K562 (cell line): ENCODE data around the gene ZFAND3. TPM values are rescaled to one million over a fixed set of nuclear protein-coding genes. Genes with fewer than 3 reads are reported as not detected.

ENCODE experiments used
- ATAC-seq: fragments of 200-7000 bp; cut with Tn5 transposase; 3 replicates; pipeline ENCODE4 v1.9.1; 2020; ENCODE audit warnings: moderate library complexity
- BruUV-seq: library from RNA; stranded (reverse); fragments of 400-500 nt; replicated peaks from 2 replicates; lab custom pipeline; 2021; lab: Mats Ljungman, UMichigan
- CTCF ChIA-PET: fragments of 300-600 bp; formaldehyde crosslinking; extraction: SDS; loops from one replicate; lab custom pipeline; 2021; ENCODE audit warnings: low intra/inter-chr PET ratio; lab: Yijun Ruan, JAX
- POLR2A ChIA-PET: fragments of 300-600, 350-650 bp; sonication (Branson Sonifier 250); formaldehyde crosslinking; extraction: SDS; loops from one replicate; lab custom pipeline; 2021; ENCODE audit warnings: antibody characterized with exemption, inconsistent platforms; lab: Yijun Ruan, JAX
- DNase-seq, 4 experiments: peaks; one replicate each; pipeline versions ENCODE4 v3.0.0 to v3.0.0-alpha.2; 2011 to 2018; ENCODE audit warnings: low spot score in 3 of 4, mixed read lengths in 3 of 4; ENCODE audit errors: extremely low read depth in 1 of 4
- FAIRE-seq: peaks from 2 replicates; lab custom pipeline; 2011; peaks lifted over from hg19 to GRCh38; lab: Jason Lieb, UNC
- H2AFZ ChIP-seq: 2 replicates; pipeline ENCODE4 v1.6.0; 2011; ENCODE audit warnings: low read depth, low read length, control low read depth, inconsistent platforms
- H3K27ac ChIP-seq: fragments of 200-600 bp; 3 replicates; pipeline ENCODE4 v1.8.0; 2011; ENCODE audit warnings: low read depth, mild to moderate bottlenecking, control low read depth, inconsistent platforms, low read length, moderate library complexity, mixed read lengths; ENCODE audit errors: extremely low read depth
- H3K27me3 ChIP-seq, 2 experiments: fragments of 300-600 bp in 1 of 2; 2 replicates in 1 of 2; 3 replicates in 1 of 2; pipeline versions ENCODE4 v1.6.0 to v1.8.0; 2011; ENCODE audit warnings: inconsistent platforms in 2 of 2, low read length in 2 of 2, mild to moderate bottlenecking in 1 of 2, mixed read lengths in 1 of 2, moderate library complexity in 1 of 2; ENCODE audit not compliant: control insufficient read depth in 2 of 2, insufficient read depth in 2 of 2
- H3K36me3 ChIP-seq: fragments of 300-600 bp; 3 replicates; pipeline ENCODE4 v1.8.0; 2011; ENCODE audit warnings: mild to moderate bottlenecking, low read length, inconsistent platforms; ENCODE audit not compliant: control insufficient read depth, insufficient read depth
- H3K4me1 ChIP-seq, 2 experiments: fragments of 200-600 bp in 1 of 2; replicated peaks in 1 of 2; 2 replicates in 1 of 2; 3 replicates in 1 of 2; pipeline versions ENCODE4 v1.5.1 to v1.8.0; 2011; ENCODE audit warnings: inconsistent platforms in 2 of 2, low read length in 2 of 2, mild to moderate bottlenecking in 1 of 2, mixed read lengths in 1 of 2, moderate library complexity in 1 of 2; ENCODE audit not compliant: control insufficient read depth in 2 of 2, insufficient read depth in 2 of 2
- H3K4me2 ChIP-seq: 2 replicates; pipeline ENCODE4 v1.6.1; 2011; ENCODE audit warnings: low read length, control low read depth, inconsistent platforms, mixed read lengths; ENCODE audit not compliant: insufficient read depth
- H3K4me3 ChIP-seq: fragments of 200-600 bp; sonication (generic), shearing (Covaris generic); 2 replicates; pipeline ENCODE4 v1.5.1; 2016; ENCODE audit warnings: control low read depth, inconsistent platforms
- H3K79me2 ChIP-seq: fragments of 200-600 bp; 3 replicates; pipeline ENCODE4 v1.8.0; 2011; ENCODE audit warnings: low read length, inconsistent platforms; ENCODE audit not compliant: control insufficient read depth, insufficient read depth
- H3K9ac ChIP-seq, 2 experiments: 2 replicates each; pipeline versions ENCODE4 v1.6.0 to v1.6.1; 2011; ENCODE audit warnings: low read depth in 2 of 2, low read length in 2 of 2, control low read depth in 1 of 2, inconsistent platforms in 1 of 2, mild to moderate bottlenecking in 1 of 2, mixed read lengths in 1 of 2; ENCODE audit not compliant: insufficient read depth in 1 of 2
- H3K9me1 ChIP-seq: one replicate; pipeline ENCODE4 v1.6.0; 2011; ENCODE audit warnings: inconsistent platforms, mild to moderate bottlenecking, low read length, moderate library complexity; ENCODE audit not compliant: control insufficient read depth, insufficient read depth
- H3K9me3 ChIP-seq: replicated peaks from 2 replicates; pipeline ENCODE4 v1.5.1; 2011; ENCODE audit warnings: low read depth, low read length, inconsistent platforms; ENCODE audit not compliant: control insufficient read depth, insufficient read depth
- H4K20me1 ChIP-seq: replicated peaks from 2 replicates; pipeline ENCODE4 v1.6.1; 2011; ENCODE audit warnings: low read length, inconsistent platforms, mixed read lengths; ENCODE audit not compliant: control insufficient read depth, insufficient read depth
- CHD2 ChIP-seq: IDR thresholded peaks from 2 replicates; pipeline ENCODE4 v1.6.1; 2011; ENCODE audit warnings: low read depth, low read length
- DNMT1 ChIP-seq: fragments of 450-650 bp; IDR thresholded peaks from 2 replicates; pipeline ENCODE4 v1.6.1; 2016; ENCODE audit warnings: antibody characterized with exemption, mild to moderate bottlenecking
- MXD1 ChIP-seq: fragments of 250-450 bp; sonication (Bioruptor Pico); IDR thresholded peaks from 2 replicates; pipeline ENCODE4 v1.8.0; 2021; ENCODE audit warnings: borderline replicate concordance, mild to moderate bottlenecking, moderate library complexity; ENCODE audit not compliant: poor library complexity, severe bottlenecking
- NR2C1 ChIP-seq, 2 experiments: fragments of 450-650 bp; IDR thresholded peaks; 2 replicates each; pipeline ENCODE4 v1.6.1; 2017; ENCODE audit warnings: mild to moderate bottlenecking in 2 of 2, antibody characterized with exemption in 1 of 2, inconsistent platforms in 1 of 2, missing compliant biosample characterization in 1 of 2, missing genetic modification characterization in 1 of 2
- RBM25 ChIP-seq: fragments of 200-400 bp; formaldehyde crosslinking; IDR thresholded peaks from 2 replicates; pipeline ENCODE4 v1.6.1; 2018; ENCODE audit warnings: low read length, low read depth, moderate library complexity; ENCODE audit not compliant: severe bottlenecking
- SMC3 ChIP-seq: conservative IDR thresholded peaks from 2 replicates; pipeline ENCODE4 v1.6.1; 2011; ENCODE audit warnings: low read depth, low read length, improper control_type of control experiment; ENCODE audit not compliant: insufficient read depth
- ZBTB17 ChIP-seq: fragments of 450-650 bp; formaldehyde crosslinking; IDR thresholded peaks from 2 replicates; pipeline ENCODE4 v1.4.0; 2020; ENCODE audit warnings: mild to moderate bottlenecking
- ZNF224 ChIP-seq: sonication (generic); formaldehyde crosslinking; IDR thresholded peaks from 2 replicates; pipeline ENCODE4 v1.8.0; 2022; ENCODE audit warnings: mild to moderate bottlenecking, missing genetic modification reagents
- ZNF316 ChIP-seq: fragments of 450-650 bp; IDR thresholded peaks from 2 replicates; pipeline ENCODE4 v1.6.1; 2016
- ZNF778 ChIP-seq: fragments of 450-650 bp; formaldehyde crosslinking; IDR thresholded peaks from 2 replicates; pipeline ENCODE4 v1.4.0; 2020; ENCODE audit warnings: mild to moderate bottlenecking, moderate library complexity
- WGBS: fragments of 100-300 bp; shearing (Covaris generic); methylation state at CpG from one replicate; pipeline ENCODE4 v1.1.6; 2016; ENCODE audit warnings: low coverage, mixed read lengths; ENCODE audit not compliant: insufficient coverage; ENCODE audit errors: missing lambda C conversion rate; 5-methylcytosine and 5-hydroxymethylcytosine counted together
- in situ Hi-C: fragments of 300-500 bp; cut with MboI; formaldehyde crosslinking; loops from 4 replicates; pipeline ENCODE4 v1.15.0; 2018; ENCODE audit warnings: inconsistent platforms, mixed read lengths
- intact Hi-C: fragments of 100-400 bp; cut with micrococcal nuclease; formaldehyde crosslinking; loops from 2 replicates; pipeline ENCODE4 v1.14.2; 2022
- polyA plus RNA-seq, 8 experiments: library from polyadenylated mRNA; depleted of rRNA in 4 of 8; stranded (reverse) in 5 of 8; unstranded in 3 of 8; fragments of >200 nt; fragmentation: Nextera tagmentation in 2 of 8; fragmentation: Illumina TruSeq in 1 of 8; extraction: Ambion mirVana in 2 of 8; extraction: Trizol in 1 of 8; gene quantifications; 2 replicates each; pipeline versions ENCODE4 v1.2.1 to v1.2.3, GENCODE V29; 2011 to 2014; ENCODE audit warnings: inconsistent platforms in 1 of 8, missing spikeins in 1 of 8
- total RNA-seq, 7 experiments: library from RNA; depleted of rRNA in 6 of 7; stranded (reverse); fragments of >200 nt in 6 of 7; fragmentation: Illumina TruSeq in 2 of 7; extraction: Trizol in 2 of 7; gene quantifications; 2 replicates each; pipeline versions ENCODE4 v1.2.1 to v1.2.3, GENCODE V29; 2011 to 2021; ENCODE audit warnings: low replicate concordance in 1 of 7

Gene ZFAND3
- total and polyA plus RNA-seq, 9 of the 15 experiments (the other 6 are each of a cell fraction or from before 2014, with no cell fraction given) = 0.81 to 26.6 (median 11.8) TPM

GRCh38 chr6:37791156-37791919 is 28.2 kb upstream of the ZFAND3 start (continued):
- no peak for TF ChIP-seq ZNF224 (CRISPR knock-in tag)
- peak; percentile 41; the same call in 1 of the 2 replicates for TF ChIP-seq CHD2
- 0 out of 2 replicates have a peak, but pooled peaks have one; percentile 28 for TF ChIP-seq ZBTB17 (CRISPR knock-in tag)
- TF ChIP-seq SMC3 = peak; percentile 92
- no peak for TF ChIP-seq MXD1 (CRISPR knock-in tag)

- Histone ChIP-seq H3K36me3 (no peaks in the 10 kb centered on the region), H2AFZ (no peak overlapping the region), H3K27me3 (peaks cover 1 to 9% of the 10 kb centered on the region in 2 experiments; a peak in 3 of 5 replicates), H3K9ac (no peak overlapping the region), H3K4me1 (peaks cover 9 to 10% of the 10 kb centered on the region in 2 experiments; a peak in 4 of 5 replicates), H3K9me3 (no peaks in the 10 kb centered on the region), H3K4me2 (no peak overlapping the region), H4K20me1 (no peaks in the 10 kb centered on the region; the same call in 1 of the 2 replicates), H3K9me1 (no peaks in the 10 kb centered on the region), H3K4me3 (no peak overlapping the region), H3K79me2 (no peaks in the 10 kb centered on the region), H3K27ac (no peak overlapping the region)
- DNase-seq (no peak), ATAC-seq (no peak), FAIRE-seq (no peak)
- 28% methylated on average over 5 of the region's 5 CpGs for WGBS
- in situ Hi-C loops (loop anchor here (10.0 kb wide), 1 partner anchor 222 kb away; no protein-coding TSS in a partner anchor), intact Hi-C loops (loop anchor here (5.0 kb wide), 1 partner anchor 80 kb away; no protein-coding TSS in a partner anchor)
- BruUV-seq = no TSS peak
- CTCF ChIA-PET = interaction anchor here (0.6 to 1.6 kb wide), 2 partner anchors 220 to 777 kb away, joined by 5 to 6 read pairs; no protein-coding TSS in a partner anchor
- POLR2A ChIA-PET = interaction anchor here (0.7 kb wide), 1 partner anchor 153 kb away, joined by 4 read pairs; no protein-coding TSS in a partner anchor
- no peak for TF ChIP-seq ZNF316
- TF ChIP-seq DNMT1 = no peak
- TF ChIP-seq ZNF778 = no peak
- TF ChIP-seq NR2C1 (IDR thresholded peaks at IDR 0.05) = no peak
- no peak for TF ChIP-seq NR2C1 (tag; IDR thresholded peaks at IDR 0.05)
- peak; percentile 69 for TF ChIP-seq RBM25
Observed at GRCh38 chr6:37792457-37793033, 27.0 kb upstream of the ZFAND3 start.
